ENCODE results near the gene BBS1. TPM values are rescaled to one million over a fixed set of nuclear protein-coding genes. Genes with fewer than 3 reads are reported as not detected.

BBS1 gene
- total RNA-seq, 1 donor from 2014 or later = 8.2 TPM

GRCh38 chr11:66495401-66495854 is 15.0 kb upstream of the BBS1 start:
- peak; percentile 14 for TF ChIP-seq CTCF (IDR thresholded peaks at IDR 0.05; ENCODE audit: insufficient read depth, low read length, severe bottlenecking)
- Histone ChIP-seq H3K27me3 (ENCODE audit: control insufficient read depth, insufficient read depth, low read length) (no peaks in the 10 kb centered on the region), H3K4me3 (ENCODE audit: low read depth, low read length) (no peak overlapping the region), H3K36me3 (ENCODE audit: control insufficient read depth, insufficient read depth, low read length) (peaks cover 36% of the 10 kb centered on the region)
- no peak for DNase-seq (ENCODE audit: low read depth)
- no peak for FAIRE-seq

GRCh38 chr11:66497206-66497605 is 13.2 kb upstream of the BBS1 start:
- no peak for FAIRE-seq
- peaks cover 27% of the 10 kb centered on the region for H3K36me3 ChIP-seq (ENCODE audit: control insufficient read depth, insufficient read depth, low read length)
- no peak for DNase-seq (ENCODE audit: low read depth)
- H3K4me3 ChIP-seq (ENCODE audit: low read depth, low read length) = no peak overlapping the region
- no peaks in the 10 kb centered on the region for H3K27me3 ChIP-seq (ENCODE audit: control insufficient read depth, insufficient read depth, low read length)
- TF ChIP-seq CTCF (IDR thresholded peaks at IDR 0.05; ENCODE audit: insufficient read depth, low read length, severe bottlenecking) = no peak

GRCh38 chr11:66498506-66498905 is 11.9 kb upstream of the BBS1 start:
- FAIRE-seq = no peak
- Histone ChIP-seq H3K4me3 (ENCODE audit: low read depth, low read length) (no peak overlapping the region), H3K36me3 (ENCODE audit: control insufficient read depth, insufficient read depth, low read length) (peaks cover 17% of the 10 kb centered on the region), H3K27me3 (ENCODE audit: control insufficient read depth, insufficient read depth, low read length) (no peaks in the 10 kb centered on the region)
- no peak for TF ChIP-seq CTCF (IDR thresholded peaks at IDR 0.05; ENCODE audit: insufficient read depth, low read length, severe bottlenecking)
- no peak for DNase-seq (ENCODE audit: low read depth)

- no peak overlapping the region for H3K4me3 ChIP-seq (ENCODE audit: low read depth, low read length)
- FAIRE-seq (no peak), DNase-seq (ENCODE audit: low read depth) (no peak)
- no peak for TF ChIP-seq CTCF (IDR thresholded peaks at IDR 0.05; ENCODE audit: insufficient read depth, low read length, severe bottlenecking)
- no peaks in the 10 kb centered on the region for H3K27me3 ChIP-seq (ENCODE audit: control insufficient read depth, insufficient read depth, low read length)
- H3K36me3 ChIP-seq (ENCODE audit: control insufficient read depth, insufficient read depth, low read length) = peaks cover 2% of the 10 kb centered on the region
Measured at GRCh38 chr11:66505276-66505816, 5.1 kb upstream of the BBS1 start.

- H3K36me3 ChIP-seq (ENCODE audit: control insufficient read depth, insufficient read depth, low read length) = peaks cover 5% of the 10 kb centered on the region
- FAIRE-seq = no peak
Measured at GRCh38 chr11:66509131-66509561, 1.3 kb upstream of the BBS1 start.

More at GRCh38 chr11:66509131-66509561, 1.3 kb upstream of the BBS1 start:
- TF ChIP-seq CTCF (IDR thresholded peaks at IDR 0.05; ENCODE audit: insufficient read depth, low read length, severe bottlenecking) = no peak
- Histone ChIP-seq H3K4me3 (ENCODE audit: low read depth, low read length) (no peak overlapping the region), H3K27me3 (ENCODE audit: control insufficient read depth, insufficient read depth, low read length) (no peaks in the 10 kb centered on the region)
- no peak for DNase-seq (ENCODE audit: low read depth)

All from bronchial epithelial cell (primary cell).